Measurements from ENCODE around the gene HARS1.
"Not testable (repeated sequence)": the region's sequence is repeated elsewhere in the genome, so short reads cannot be mapped to it uniquely, and the experiment has no call there.

Gene HARS1

GRCh38 chr5:140627972-140628371 is 63.2 kb downstream of the HARS1 start:
- H3K27me3 ChIP-seq: no peaks in the 10 kb centered on the region
- H3K36me3 ChIP-seq: no peaks in the 10 kb centered on the region
- intact Hi-C loops (cut with DNase I; ENCODE audit: low total_unique reads): no loop called here
- no peak overlapping the region for H3K4me3 ChIP-seq
- DNase-seq: no peak
- no peaks in the 10 kb centered on the region for H3K9me3 ChIP-seq
- TF ChIP-seq CTCF (IDR thresholded peaks at IDR 0.05): no peak
- peaks cover under 1 to 12% (median 8%) of the 10 kb centered on the region in 4 donors for H3K4me1 ChIP-seq
- no peak overlapping the region for H3K27ac ChIP-seq

DNA sequence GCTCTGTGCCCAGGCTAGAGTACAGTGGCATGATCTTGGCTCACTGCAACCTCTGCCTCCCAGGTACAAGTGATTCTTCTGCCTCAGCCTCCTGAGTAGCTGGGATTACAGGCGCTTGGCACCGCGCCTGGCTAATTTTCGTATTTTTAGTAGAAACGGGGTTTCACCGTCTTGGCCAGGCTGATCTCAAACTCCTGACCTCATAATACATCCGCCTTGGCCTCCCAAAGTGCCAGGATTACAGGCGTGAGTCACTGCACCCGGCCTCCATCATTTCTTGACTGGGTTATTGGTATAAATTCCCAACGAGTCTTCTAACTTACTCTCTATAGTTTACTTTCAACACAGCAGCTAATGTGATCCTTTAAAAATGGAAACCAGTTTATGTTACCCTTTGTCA is 66.3 kb downstream of the HARS1 start:
- H3K9me3 ChIP-seq; H3K4me1 ChIP-seq; H3K27ac ChIP-seq; H3K4me3 ChIP-seq; intact Hi-C loops (cut with DNase I; ENCODE audit: low total_unique reads); H3K27me3 ChIP-seq; H3K36me3 ChIP-seq; DNase-seq: not testable (repeated sequence)

Measured in tibial artery (tissue), 4 donors.